Central memory CD4-positive, alpha-beta T cell (primary cell): ENCODE measurements around the gene SPAAR.

Source experiments
- DNase-seq: peaks from one replicate; pipeline ENCODE4 v3.0.0; 2022

The SPAAR gene

DNA sequence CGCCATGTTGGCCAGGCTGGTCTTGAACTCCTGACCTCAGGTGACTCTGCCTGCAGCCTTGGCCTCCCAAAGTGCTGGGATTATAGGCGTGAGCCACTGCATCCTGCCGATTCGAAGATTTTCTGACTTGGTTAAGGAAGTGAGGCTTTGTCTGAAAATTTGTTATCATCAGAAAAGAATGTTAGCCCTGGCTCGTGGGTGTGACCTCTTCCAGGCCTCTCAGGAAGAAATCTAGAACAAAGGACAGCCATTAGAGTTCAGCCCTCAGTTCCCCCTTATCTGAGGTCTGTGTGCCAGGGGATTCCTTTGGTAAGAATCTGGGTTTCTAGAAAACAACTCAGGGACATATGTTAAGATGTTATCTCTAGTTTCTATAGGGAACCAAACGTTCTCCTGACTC lies 42.4 kb downstream of the SPAAR start:
- no peak for DNase-seq

GRCh38 chr9:35952526-35953191 lies 43.4 kb downstream of the SPAAR start:
- DNase-seq = no peak

DNA sequence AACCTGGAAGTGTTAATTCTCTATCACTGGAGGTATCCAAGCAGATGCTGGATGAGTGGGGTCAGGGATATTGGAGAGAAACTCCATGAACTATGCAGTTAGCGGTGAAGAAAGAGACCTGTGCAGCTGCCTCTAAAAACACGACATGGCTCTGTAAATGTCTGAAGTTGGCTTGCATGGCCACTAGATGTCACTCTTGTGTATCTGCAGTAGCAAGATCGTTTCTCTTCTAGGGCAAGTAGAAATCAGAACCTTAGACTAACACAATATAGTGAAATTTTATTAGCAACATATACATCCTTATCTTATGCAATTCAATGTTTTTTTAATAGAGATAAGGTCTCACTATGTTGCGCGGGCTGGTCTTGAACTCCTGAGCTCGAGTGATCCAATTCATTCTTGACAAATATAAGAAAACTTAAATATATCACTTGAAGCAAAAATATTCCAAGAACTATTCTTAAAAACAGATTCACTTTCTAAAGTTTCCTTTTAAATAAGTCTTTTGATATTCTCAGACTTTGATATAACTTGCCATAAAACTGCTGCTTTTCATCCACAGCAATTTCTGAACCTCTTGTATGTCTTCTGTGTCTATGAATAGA lies 45.8 kb downstream of the SPAAR start:
- peak; percentile 52 for DNase-seq

GRCh38 chr9:35956651-35957050 lies 47.4 kb downstream of the SPAAR start:
- DNase-seq = no peak

DNA sequence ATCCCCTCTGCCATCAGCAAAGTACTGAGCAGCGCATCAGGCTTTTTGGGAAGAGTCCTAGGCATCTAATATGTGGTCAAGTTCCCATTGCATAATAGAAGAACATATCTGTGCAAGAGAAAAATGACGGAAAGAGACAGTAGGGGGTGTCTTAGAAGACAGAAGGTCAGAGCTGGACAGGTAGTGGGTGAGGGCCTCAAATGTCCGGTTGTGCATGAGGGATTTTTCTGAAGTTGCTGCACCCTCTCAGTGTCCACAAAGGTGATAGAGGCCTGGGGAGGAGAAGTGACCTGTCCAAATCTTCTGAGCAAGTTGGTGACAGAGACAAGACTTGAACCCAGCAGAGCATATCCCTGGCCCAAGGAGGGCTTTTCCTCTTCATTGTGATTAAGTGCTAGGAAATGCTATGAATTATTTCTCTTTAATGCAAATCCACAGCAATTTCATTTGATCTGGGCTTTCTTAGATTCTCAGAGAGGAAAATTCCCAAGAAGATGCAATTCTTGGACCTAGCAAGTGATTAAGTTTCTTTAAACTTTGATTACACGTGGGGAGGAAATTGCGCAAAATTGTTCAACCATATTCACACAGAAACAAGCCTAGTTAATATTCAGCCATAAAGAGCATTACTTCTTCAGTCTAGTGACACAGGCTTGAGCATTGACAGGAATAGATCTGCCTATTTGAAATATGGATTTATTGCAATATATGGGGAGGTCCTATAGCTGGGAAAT lies 49.0 kb downstream of the SPAAR start, which contains the start of gene OR2S2:
OR2S2 (minus strand) TSS at position 51 of the 734 bp plus-strand sequence. CDS start 56 bp downstream, outside the sequence.
- no peak for DNase-seq

GRCh38 chr9:35960039-35960655 lies 50.9 kb downstream of the SPAAR start:
- DNase-seq = no peak
